ENCODE data around the gene STRN.

DNA sequence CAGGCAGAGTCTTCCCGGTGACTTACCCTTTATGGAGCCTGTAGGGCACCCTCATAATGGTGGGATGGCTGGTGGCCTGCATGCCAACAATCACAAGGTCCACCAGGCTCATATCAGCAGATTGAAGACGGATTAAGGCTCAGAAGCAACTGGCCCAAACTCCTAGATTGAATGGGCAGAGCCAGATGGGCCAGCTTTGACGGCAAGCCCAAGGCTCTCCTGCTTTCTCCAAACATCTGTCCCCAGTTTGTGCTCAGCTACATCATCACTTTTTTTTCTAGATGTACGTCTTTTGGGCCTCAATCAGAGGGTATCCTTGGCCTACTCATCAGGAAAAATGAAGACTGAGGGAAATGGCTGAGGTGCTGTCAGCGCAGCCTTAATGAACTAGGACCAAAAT is 155.3 kb downstream of the STRN start:
- TF ChIP-seq, protein P1, sequence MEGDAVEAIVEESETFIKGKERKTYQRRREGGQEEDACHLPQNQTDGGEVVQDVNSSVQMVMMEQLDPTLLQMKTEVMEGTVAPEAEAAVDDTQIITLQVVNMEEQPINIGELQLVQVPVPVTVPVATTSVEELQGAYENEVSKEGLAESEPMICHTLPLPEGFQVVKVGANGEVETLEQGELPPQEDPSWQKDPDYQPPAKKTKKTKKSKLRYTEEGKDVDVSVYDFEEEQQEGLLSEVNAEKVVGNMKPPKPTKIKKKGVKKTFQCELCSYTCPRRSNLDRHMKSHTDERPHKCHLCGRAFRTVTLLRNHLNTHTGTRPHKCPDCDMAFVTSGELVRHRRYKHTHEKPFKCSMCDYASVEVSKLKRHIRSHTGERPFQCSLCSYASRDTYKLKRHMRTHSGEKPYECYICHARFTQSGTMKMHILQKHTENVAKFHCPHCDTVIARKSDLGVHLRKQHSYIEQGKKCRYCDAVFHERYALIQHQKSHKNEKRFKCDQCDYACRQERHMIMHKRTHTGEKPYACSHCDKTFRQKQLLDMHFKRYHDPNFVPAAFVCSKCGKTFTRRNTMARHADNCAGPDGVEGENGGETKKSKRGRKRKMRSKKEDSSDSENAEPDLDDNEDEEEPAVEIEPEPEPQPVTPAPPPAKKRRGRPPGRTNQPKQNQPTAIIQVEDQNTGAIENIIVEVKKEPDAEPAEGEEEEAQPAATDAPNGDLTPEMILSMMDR (conservative IDR thresholded peaks at IDR 0.05): no peak
- TF ChIP-seq EZH2 (IDR thresholded peaks at IDR 0.05; ENCODE audit: low read depth): no peak
